Testis (tissue), 2 donors: ENCODE results near the gene LCLAT1.

Source experiments
- POLR2A ChIP-seq: fragments of 450-650 bp; IDR thresholded peaks from one replicate; pipeline ENCODE4 v1.6.1; 2017; ENCODE audit warnings: antibody characterized with exemption, mild to moderate bottlenecking, moderate library complexity
- TF ChIP-seq, protein P1 (sequence below), 3 experiments: fragments of 450-650 bp in 2 of 3; fragments of 200-600 bp in 1 of 3; sonication (generic) in 1 of 3; IDR thresholded peaks; one replicate each; pipeline ENCODE4 v1.5.1; 2016 to 2019; ENCODE audit warnings: antibody characterized with exemption in 3 of 3, mild to moderate bottlenecking in 2 of 3, moderate library complexity in 1 of 3

GRCh38 chr2:30645081-30645744, 198.2 kb downstream of the LCLAT1 start:
- TF ChIP-seq, protein P1, sequence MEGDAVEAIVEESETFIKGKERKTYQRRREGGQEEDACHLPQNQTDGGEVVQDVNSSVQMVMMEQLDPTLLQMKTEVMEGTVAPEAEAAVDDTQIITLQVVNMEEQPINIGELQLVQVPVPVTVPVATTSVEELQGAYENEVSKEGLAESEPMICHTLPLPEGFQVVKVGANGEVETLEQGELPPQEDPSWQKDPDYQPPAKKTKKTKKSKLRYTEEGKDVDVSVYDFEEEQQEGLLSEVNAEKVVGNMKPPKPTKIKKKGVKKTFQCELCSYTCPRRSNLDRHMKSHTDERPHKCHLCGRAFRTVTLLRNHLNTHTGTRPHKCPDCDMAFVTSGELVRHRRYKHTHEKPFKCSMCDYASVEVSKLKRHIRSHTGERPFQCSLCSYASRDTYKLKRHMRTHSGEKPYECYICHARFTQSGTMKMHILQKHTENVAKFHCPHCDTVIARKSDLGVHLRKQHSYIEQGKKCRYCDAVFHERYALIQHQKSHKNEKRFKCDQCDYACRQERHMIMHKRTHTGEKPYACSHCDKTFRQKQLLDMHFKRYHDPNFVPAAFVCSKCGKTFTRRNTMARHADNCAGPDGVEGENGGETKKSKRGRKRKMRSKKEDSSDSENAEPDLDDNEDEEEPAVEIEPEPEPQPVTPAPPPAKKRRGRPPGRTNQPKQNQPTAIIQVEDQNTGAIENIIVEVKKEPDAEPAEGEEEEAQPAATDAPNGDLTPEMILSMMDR (IDR thresholded peaks at IDR 0.05), result no peak
- TF ChIP-seq POLR2A, result no peak
